Stimulated activated CD4-positive, alpha-beta T cell treated with anti-CD3 and anti-CD28 coated beads, Interleukin-4, amount 100 ng/mL, for 48 hours (primary cell): ENCODE data around the gene IL1RN.

Experiments
- DNase-seq, 2 donors: peaks; one replicate each; pipeline ENCODE4 v3.0.0-alpha.2; 2020; ENCODE audit warnings: low read depth in 2 of 2

IL1RN gene

GRCh38 chr2:113103277-113103676 lies 24.1 kb upstream of the IL1RN start:
- no peak for DNase-seq

GRCh38 chr2:113104054-113104611 lies 23.3 kb upstream of the IL1RN start:
- peak in 1 of 2 donors; percentile 32 for DNase-seq

GRCh38 chr2:113105047-113105785 lies 22.2 kb upstream of the IL1RN start:
- peak; percentile 35 to 59 for DNase-seq

GRCh38 chr2:113111121-113111520 lies 16.3 kb upstream of the IL1RN start:
- no peak for DNase-seq

GRCh38 chr2:113111823-113112287 lies 15.5 kb upstream of the IL1RN start:
- DNase-seq, result no peak

GRCh38 chr2:113112441-113112840 lies 15.0 kb upstream of the IL1RN start:
- DNase-seq, result no peak

GRCh38 chr2:113112871-113113270 lies 14.5 kb upstream of the IL1RN start:
- DNase-seq, result no peak

- no peak for DNase-seq
These were observed 13.6 kb upstream of the IL1RN start for GRCh38 chr2:113113807-113114206.

- DNase-seq, result no peak
These were observed 13.0 kb upstream of the IL1RN start for GRCh38 chr2:113114224-113114945.

- DNase-seq, result no peak
These were observed 12.4 kb upstream of the IL1RN start for GRCh38 chr2:113114996-113115395.

GRCh38 chr2:113116100-113116958 lies 11.1 kb upstream of the IL1RN start:
- DNase-seq, result no peak

- peak; percentile 32 to 46 for DNase-seq
These were observed 9.7 kb upstream of the IL1RN start for GRCh38 chr2:113117541-113118262.

GRCh38 chr2:113118263-113118657 lies 9.1 kb upstream of the IL1RN start:
- DNase-seq, result no peak

- no peak for DNase-seq
These were observed 8.3 kb upstream of the IL1RN start for GRCh38 chr2:113119111-113119510.

- no peak for DNase-seq
These were observed 6.5 kb upstream of the IL1RN start for GRCh38 chr2:113120861-113121260.

GRCh38 chr2:113122364-113122763 lies 5.0 kb upstream of the IL1RN start:
- DNase-seq, result no peak

GRCh38 chr2:113123726-113124125 lies 3.7 kb upstream of the IL1RN start:
- DNase-seq, result no peak

GRCh38 chr2:113124181-113124961 lies 3.0 kb upstream of the IL1RN start:
- DNase-seq, result no peak

GRCh38 chr2:113124984-113125855 lies 2.2 kb upstream of the IL1RN start:
- DNase-seq, result no peak
